Sigmoid colon (tissue), 7 donors: ENCODE measurements around the gene TRIM62. TPM values are rescaled to one million over a fixed set of nuclear protein-coding genes. Genes with fewer than 3 reads are reported as not detected.
"Not testable (repeated sequence)": the region's sequence is repeated elsewhere in the genome, so short reads cannot be mapped to it uniquely, and the experiment has no call there.

ENCODE experiments used
- DNase-seq: peaks from one replicate; pipeline ENCODE4 v3.0.0-alpha.2; 2019
- H3K27ac ChIP-seq, 4 donors: fragments of 200-600 bp; sonication (generic); one replicate each; pipeline ENCODE4 v1.5.1; 2016 to 2019; ENCODE audit warnings: mild to moderate bottlenecking in 1 of 4
- H3K27me3 ChIP-seq, 3 donors: fragments of 200-600 bp; sonication (generic); one replicate each; pipeline ENCODE4 v1.5.1; 2019; ENCODE audit warnings: mild to moderate bottlenecking in 1 of 3
- H3K36me3 ChIP-seq, 4 donors: fragments of 200-600 bp; sonication (generic); one replicate each; pipeline ENCODE4 v1.5.1; 2016 to 2019
- H3K4me1 ChIP-seq, 4 donors: fragments of 200-600 bp; sonication (generic); one replicate each; pipeline ENCODE4 v1.5.1; 2017 to 2019
- H3K4me3 ChIP-seq, 4 donors: fragments of 200-600 bp; sonication (generic); one replicate each; pipeline ENCODE4 v1.5.1; 2017 to 2019; ENCODE audit warnings: mild to moderate bottlenecking in 2 of 4, moderate library complexity in 1 of 4
- H3K9me3 ChIP-seq, 4 donors: fragments of 200-600 bp in 3 of 4; sonication (generic) in 3 of 4; one replicate each; pipeline versions ENCODE4 v1.5.1 to v1.6.1; 2013 to 2019
- CTCF ChIP-seq, 4 experiments: fragments of 450-650 bp in 3 of 4; fragments of 200-600 bp in 1 of 4; IDR thresholded peaks; one replicate each; pipeline ENCODE4 v1.5.1; 2016 to 2019; ENCODE audit warnings: antibody characterized with exemption in 4 of 4, mild to moderate bottlenecking in 3 of 4, moderate library complexity in 2 of 4
- EP300 ChIP-seq, 4 donors: sonication (generic); formaldehyde crosslinking; IDR thresholded peaks; one replicate each; pipeline ENCODE4 v1.6.1; 2017; ENCODE audit warnings: antibody characterized with exemption in 4 of 4
- POLR2A ChIP-seq, 2 donors: fragments of 450-650 bp; IDR thresholded peaks; one replicate each; pipeline ENCODE4 v1.6.1; 2016; ENCODE audit warnings: antibody characterized with exemption in 2 of 2, mild to moderate bottlenecking in 2 of 2, moderate library complexity in 2 of 2
- POLR2AphosphoS5 ChIP-seq, 4 donors: sonication (generic); formaldehyde crosslinking; IDR thresholded peaks; one replicate each; pipeline ENCODE4 v1.6.1; 2017; ENCODE audit warnings: antibody characterized with exemption in 4 of 4
- WGBS, 2 donors: extraction: QIAGEN DNeasy Blood & Tissue Kit; methylation state at CpG; one replicate each; pipeline ENCODE4 v1.1.7; 2013; 5-methylcytosine and 5-hydroxymethylcytosine counted together
- intact Hi-C: fragments of 100-400 bp; cut with DNase I; formaldehyde crosslinking; loops from one replicate; pipeline ENCODE4 v1.15.1; 2023
- polyA plus RNA-seq, 3 donors: library from polyadenylated mRNA; stranded (reverse); fragments of 200-250 nt; gene quantifications; one replicate each; pipeline ENCODE4 v1.2.3, GENCODE V29; 2013
- total RNA-seq, 4 donors: library from RNA; depleted of rRNA; stranded (reverse); fragments of >200 nt; gene quantifications; one replicate each; pipeline ENCODE4 v1.1.0, GENCODE V29; 2016
- donor health status: healthy with polysubstance abuse.
- donor health status: Bipolar disorder and iron deficiency.
- donor health status: healthy.

The TRIM62 gene
- total and polyA plus RNA-seq, 7 donors: 1.2 to 5.2 (median 3.9) TPM

GRCh38 chr1:33140153-33141149, 41.4 kb downstream of the TRIM62 start:
- intact Hi-C loops: no loop called here
- Histone ChIP-seq H3K27ac (no peak overlapping the region), H3K36me3 (no peaks in the 10 kb centered on the region), H3K4me3 (no peak overlapping the region), H3K4me1 (peaks cover 0 to 35% (median 27%) of the 10 kb centered on the region in 4 donors), H3K9me3 (no peaks in the 10 kb centered on the region), H3K27me3 (no peaks in the 10 kb centered on the region)
- DNase-seq: no peak
- WGBS, 2 donors: 70 to 75% methylated on average over 9 of the region's 9 CpGs
- TF ChIP-seq EP300 (IDR thresholded peaks at IDR 0.05): no peak
- no peak for TF ChIP-seq POLR2A (IDR thresholded peaks at IDR 0.05)
- TF ChIP-seq CTCF (IDR thresholded peaks at IDR 0.05): no peak
- TF ChIP-seq POLR2AphosphoS5 (IDR thresholded peaks at IDR 0.05): no peak

- no peak for DNase-seq
- Histone ChIP-seq H3K27ac (no peak overlapping the region), H3K9me3 (no peaks in the 10 kb centered on the region), H3K27me3 (no peaks in the 10 kb centered on the region), H3K4me1 (peaks cover 0 to 14% (median 9%) of the 10 kb centered on the region in 4 donors), H3K4me3 (no peak overlapping the region), H3K36me3 (no peaks in the 10 kb centered on the region)
- 53 to 71% methylated on average over 8 of the region's 8 CpGs for WGBS, 2 donors
- intact Hi-C loops: no loop called here
- TF ChIP-seq CTCF (IDR thresholded peaks at IDR 0.05) (peak; percentile 10 to 44 (median 26)), POLR2AphosphoS5 (IDR thresholded peaks at IDR 0.05) (no peak)
Measured at GRCh38 chr1:33137800-33138199, 44.0 kb downstream of the TRIM62 start.

- H3K4me1 ChIP-seq, H3K4me3 ChIP-seq, H3K36me3 ChIP-seq, H3K27ac ChIP-seq, H3K9me3 ChIP-seq, intact Hi-C loops, H3K27me3 ChIP-seq, DNase-seq: not testable (repeated sequence)
- 94 to 95% methylated on average over 1 of the region's 1 CpG for WGBS, 2 donors
Measured at GRCh38 chr1:33136041-33136440, 45.8 kb downstream of the TRIM62 start.

- Histone ChIP-seq H3K27ac (no peak overlapping the region), H3K27me3 (no peaks in the 10 kb centered on the region), H3K4me1 (peaks cover 0 to 4% (median under 1%) of the 10 kb centered on the region in 4 donors), H3K9me3 (no peaks in the 10 kb centered on the region), H3K36me3 (no peaks in the 10 kb centered on the region), H3K4me3 (no peak overlapping the region)
- 84 to 88% methylated on average over 10 of the region's 10 CpGs for WGBS, 2 donors
- no peak for TF ChIP-seq POLR2A (IDR thresholded peaks at IDR 0.05)
- TF ChIP-seq EP300 (IDR thresholded peaks at IDR 0.05): no peak
- no peak for TF ChIP-seq CTCF (IDR thresholded peaks at IDR 0.05)
- no peak for TF ChIP-seq POLR2AphosphoS5 (IDR thresholded peaks at IDR 0.05)
- intact Hi-C loops: loop anchor here (5.0 kb wide), 1 partner anchor 234 kb away; no protein-coding TSS in a partner anchor
- DNase-seq: no peak
Measured at GRCh38 chr1:33133478-33134105, 48.3 kb downstream of the TRIM62 start.

- Histone ChIP-seq H3K36me3 (no peaks in the 10 kb centered on the region), H3K4me3 (no peak overlapping the region), H3K27ac (no peak overlapping the region), H3K27me3 (no peaks in the 10 kb centered on the region), H3K9me3 (no peaks in the 10 kb centered on the region), H3K4me1 (peaks cover 0 to 10% (median 2%) of the 10 kb centered on the region in 4 donors)
- intact Hi-C loops: loop anchor here (5.0 kb wide), 1 partner anchor 235 kb away; no protein-coding TSS in a partner anchor
- no peak for DNase-seq
- TF ChIP-seq CTCF (IDR thresholded peaks at IDR 0.05) (no peak), POLR2A (IDR thresholded peaks at IDR 0.05) (no peak), EP300 (IDR thresholded peaks at IDR 0.05) (no peak)
- WGBS, 2 donors: 96 to 98% methylated on average over 2 of the region's 2 CpGs
Measured at GRCh38 chr1:33132549-33132948, 49.3 kb downstream of the TRIM62 start.
